ENCODE measurements around the gene TCN2.

DNA sequence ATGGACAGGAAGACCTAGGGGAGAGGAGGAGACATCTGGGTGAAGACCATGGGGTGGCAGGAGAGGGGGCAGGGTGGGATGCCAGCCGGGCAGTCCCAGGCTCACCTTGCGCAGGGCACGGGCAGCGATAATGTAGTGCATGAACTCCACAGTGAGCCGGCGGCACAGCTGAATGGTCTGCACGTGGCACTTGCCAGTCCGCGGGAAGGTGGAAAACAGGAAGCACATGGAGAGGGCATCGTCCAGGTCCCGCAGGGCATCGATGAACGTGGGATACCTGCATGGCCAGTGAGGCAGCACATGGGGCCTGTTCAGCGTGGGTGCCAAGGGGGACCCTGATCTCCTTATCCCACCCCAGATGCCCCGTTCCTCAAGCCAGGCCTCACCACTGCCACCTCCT lies 22.5 kb upstream of the TCN2 start:
- TF ChIP-seq, protein P1, sequence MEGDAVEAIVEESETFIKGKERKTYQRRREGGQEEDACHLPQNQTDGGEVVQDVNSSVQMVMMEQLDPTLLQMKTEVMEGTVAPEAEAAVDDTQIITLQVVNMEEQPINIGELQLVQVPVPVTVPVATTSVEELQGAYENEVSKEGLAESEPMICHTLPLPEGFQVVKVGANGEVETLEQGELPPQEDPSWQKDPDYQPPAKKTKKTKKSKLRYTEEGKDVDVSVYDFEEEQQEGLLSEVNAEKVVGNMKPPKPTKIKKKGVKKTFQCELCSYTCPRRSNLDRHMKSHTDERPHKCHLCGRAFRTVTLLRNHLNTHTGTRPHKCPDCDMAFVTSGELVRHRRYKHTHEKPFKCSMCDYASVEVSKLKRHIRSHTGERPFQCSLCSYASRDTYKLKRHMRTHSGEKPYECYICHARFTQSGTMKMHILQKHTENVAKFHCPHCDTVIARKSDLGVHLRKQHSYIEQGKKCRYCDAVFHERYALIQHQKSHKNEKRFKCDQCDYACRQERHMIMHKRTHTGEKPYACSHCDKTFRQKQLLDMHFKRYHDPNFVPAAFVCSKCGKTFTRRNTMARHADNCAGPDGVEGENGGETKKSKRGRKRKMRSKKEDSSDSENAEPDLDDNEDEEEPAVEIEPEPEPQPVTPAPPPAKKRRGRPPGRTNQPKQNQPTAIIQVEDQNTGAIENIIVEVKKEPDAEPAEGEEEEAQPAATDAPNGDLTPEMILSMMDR (conservative IDR thresholded peaks at IDR 0.05; ENCODE audit: low read depth, low read length): no peak
- TF ChIP-seq EZH2 (IDR thresholded peaks at IDR 0.05; ENCODE audit: borderline replicate concordance, low read depth, low read length, poor library complexity, severe bottlenecking): no peak

All from A673 (cell line).